Activated naive CD8-positive, alpha-beta T cell (primary cell): Measurements from ENCODE around the gene FGFBP3.

ENCODE experiments used
- H3K27ac Mint-ChIP-seq: one replicate; pipeline ENCODE4 v1.8.0; 2021; ENCODE audit warnings: mixed read lengths
- H3K27me3 Mint-ChIP-seq: one replicate; pipeline ENCODE4 v1.8.0; 2021; ENCODE audit warnings: mixed read lengths
- H3K36me3 Mint-ChIP-seq: one replicate; pipeline ENCODE4 v1.8.0; 2021; ENCODE audit warnings: mixed read lengths
- H3K4me1 Mint-ChIP-seq: one replicate; pipeline ENCODE4 v1.8.0; 2021; ENCODE audit warnings: low read depth, mixed read lengths
- H3K4me3 Mint-ChIP-seq: one replicate; pipeline ENCODE4 v1.8.0; 2021; ENCODE audit warnings: mild to moderate bottlenecking, mixed read lengths
- H3K9me3 Mint-ChIP-seq: one replicate; pipeline ENCODE4 v1.8.0; 2021; ENCODE audit warnings: low read depth, mixed read lengths

Gene FGFBP3

GRCh38 chr10:91887272-91888076 lies 21.8 kb downstream of the FGFBP3 start:
- Mint-ChIP-seq H3K27ac (peak overlapping the region; percentile 83), H3K4me3 (peak overlapping the region; percentile 92), H3K27me3 (peaks cover 4% of the 10 kb centered on the region), H3K9me3 (no peaks in the 10 kb centered on the region), H3K36me3 (no peaks in the 10 kb centered on the region), H3K4me1 (peaks cover 11% of the 10 kb centered on the region)

GRCh38 chr10:91886954-91887271 lies 22.4 kb downstream of the FGFBP3 start:
- Mint-ChIP-seq H3K9me3 (no peaks in the 10 kb centered on the region), H3K27me3 (peaks cover 4% of the 10 kb centered on the region), H3K4me3 (peak overlapping the region; percentile 92), H3K27ac (no peak overlapping the region), H3K36me3 (no peaks in the 10 kb centered on the region), H3K4me1 (peaks cover 11% of the 10 kb centered on the region)

- Mint-ChIP-seq H3K36me3 (peaks cover 3% of the 10 kb centered on the region), H3K9me3 (peaks cover 6% of the 10 kb centered on the region), H3K27me3 (peaks cover 2% of the 10 kb centered on the region), H3K27ac (no peak overlapping the region), H3K4me3 (no peak overlapping the region), H3K4me1 (peaks cover 11% of the 10 kb centered on the region)
Observed at GRCh38 chr10:91885362-91886079, 23.8 kb downstream of the FGFBP3 start.

- Mint-ChIP-seq H3K27me3 (peaks cover 2% of the 10 kb centered on the region), H3K4me1 (peaks cover 11% of the 10 kb centered on the region), H3K36me3 (peaks cover 3% of the 10 kb centered on the region), H3K4me3 (no peak overlapping the region), H3K27ac (no peak overlapping the region), H3K9me3 (peaks cover 6% of the 10 kb centered on the region)
Observed at GRCh38 chr10:91884536-91884935, 24.8 kb downstream of the FGFBP3 start.

- Mint-ChIP-seq H3K9me3 (peaks cover 6% of the 10 kb centered on the region), H3K4me1 (peaks cover 9% of the 10 kb centered on the region), H3K36me3 (peaks cover 3% of the 10 kb centered on the region), H3K4me3 (no peak overlapping the region), H3K27ac (no peak overlapping the region), H3K27me3 (no peaks in the 10 kb centered on the region)
Observed at GRCh38 chr10:91883549-91884444, 25.5 kb downstream of the FGFBP3 start.

GRCh38 chr10:91880310-91880709 lies 29.0 kb downstream of the FGFBP3 start:
- H3K27me3 Mint-ChIP-seq: no peaks in the 10 kb centered on the region
- H3K4me3 Mint-ChIP-seq: no peak overlapping the region
- H3K9me3 Mint-ChIP-seq: peaks cover 6% of the 10 kb centered on the region

GRCh38 chr10:91879515-91880170 lies 29.6 kb downstream of the FGFBP3 start:
- Mint-ChIP-seq H3K9me3 (peaks cover 6% of the 10 kb centered on the region), H3K36me3 (peaks cover 3% of the 10 kb centered on the region), H3K27ac (no peak overlapping the region), H3K4me3 (no peak overlapping the region), H3K4me1 (no peaks in the 10 kb centered on the region), H3K27me3 (no peaks in the 10 kb centered on the region)

More at GRCh38 chr10:91880310-91880709, 29.0 kb downstream of the FGFBP3 start:
- no peaks in the 10 kb centered on the region for H3K4me1 Mint-ChIP-seq
- H3K36me3 Mint-ChIP-seq: peaks cover 3% of the 10 kb centered on the region
- H3K27ac Mint-ChIP-seq: no peak overlapping the region

- Mint-ChIP-seq H3K27ac (no peak overlapping the region), H3K4me1 (no peaks in the 10 kb centered on the region), H3K9me3 (peaks cover under 1% of the 10 kb centered on the region), H3K36me3 (peaks cover under 1% of the 10 kb centered on the region), H3K4me3 (no peak overlapping the region), H3K27me3 (no peaks in the 10 kb centered on the region)
Observed at GRCh38 chr10:91875779-91876178, 33.5 kb downstream of the FGFBP3 start.

GRCh38 chr10:91875156-91875555 lies 34.1 kb downstream of the FGFBP3 start:
- Mint-ChIP-seq H3K27me3 (no peaks in the 10 kb centered on the region), H3K9me3 (no peaks in the 10 kb centered on the region), H3K4me3 (no peak overlapping the region), H3K36me3 (no peaks in the 10 kb centered on the region), H3K4me1 (no peaks in the 10 kb centered on the region), H3K27ac (no peak overlapping the region)

GRCh38 chr10:91865562-91866081 lies 43.7 kb downstream of the FGFBP3 start:
- Mint-ChIP-seq H3K36me3 (no peaks in the 10 kb centered on the region), H3K27ac (peak overlapping the region; percentile 75)

GRCh38 chr10:91864744-91865143 lies 44.5 kb downstream of the FGFBP3 start:
- no peak overlapping the region for H3K4me3 Mint-ChIP-seq
- peak overlapping the region; percentile 28 for H3K27ac Mint-ChIP-seq
- H3K27me3 Mint-ChIP-seq: no peaks in the 10 kb centered on the region
- no peaks in the 10 kb centered on the region for H3K9me3 Mint-ChIP-seq
- no peaks in the 10 kb centered on the region for H3K4me1 Mint-ChIP-seq
- H3K36me3 Mint-ChIP-seq: no peaks in the 10 kb centered on the region

More at GRCh38 chr10:91865562-91866081, 43.7 kb downstream of the FGFBP3 start:
- Mint-ChIP-seq H3K27me3 (no peaks in the 10 kb centered on the region), H3K4me1 (no peaks in the 10 kb centered on the region), H3K9me3 (no peaks in the 10 kb centered on the region), H3K4me3 (no peak overlapping the region)

GRCh38 chr10:91864099-91864498 lies 45.2 kb downstream of the FGFBP3 start:
- Mint-ChIP-seq H3K27ac (no peak overlapping the region), H3K4me1 (no peaks in the 10 kb centered on the region), H3K4me3 (no peak overlapping the region), H3K9me3 (no peaks in the 10 kb centered on the region), H3K36me3 (no peaks in the 10 kb centered on the region), H3K27me3 (no peaks in the 10 kb centered on the region)

- no peak overlapping the region for H3K4me3 Mint-ChIP-seq
- peaks cover 7% of the 10 kb centered on the region for H3K36me3 Mint-ChIP-seq
- H3K27me3 Mint-ChIP-seq: no peaks in the 10 kb centered on the region
- H3K27ac Mint-ChIP-seq: peak overlapping the region; percentile 16
- H3K9me3 Mint-ChIP-seq: no peaks in the 10 kb centered on the region
- no peaks in the 10 kb centered on the region for H3K4me1 Mint-ChIP-seq
Observed at GRCh38 chr10:91860885-91861284, 48.4 kb downstream of the FGFBP3 start.

- H3K4me3 Mint-ChIP-seq: no peak overlapping the region
- no peaks in the 10 kb centered on the region for H3K4me1 Mint-ChIP-seq
- H3K36me3 Mint-ChIP-seq: peaks cover 7% of the 10 kb centered on the region
- H3K9me3 Mint-ChIP-seq: no peaks in the 10 kb centered on the region
- H3K27me3 Mint-ChIP-seq: no peaks in the 10 kb centered on the region
- no peak overlapping the region for H3K27ac Mint-ChIP-seq
Observed at GRCh38 chr10:91856637-91857036, 52.6 kb downstream of the FGFBP3 start.
